HG03108 (cell line): ENCODE data around the gene POFUT1.
A peak's percentile ranks its signal among the peaks of the same experiment; 100 is the strongest.

ENCODE experiments used
- ATAC-seq: cut with Tn5 transposase; IDR thresholded peaks from one replicate; pipeline ENCODE4 v1.9.1; 2021; ENCODE audit warnings: moderate library complexity; ENCODE audit not compliant: unreplicated experiment

Gene POFUT1

DNA sequence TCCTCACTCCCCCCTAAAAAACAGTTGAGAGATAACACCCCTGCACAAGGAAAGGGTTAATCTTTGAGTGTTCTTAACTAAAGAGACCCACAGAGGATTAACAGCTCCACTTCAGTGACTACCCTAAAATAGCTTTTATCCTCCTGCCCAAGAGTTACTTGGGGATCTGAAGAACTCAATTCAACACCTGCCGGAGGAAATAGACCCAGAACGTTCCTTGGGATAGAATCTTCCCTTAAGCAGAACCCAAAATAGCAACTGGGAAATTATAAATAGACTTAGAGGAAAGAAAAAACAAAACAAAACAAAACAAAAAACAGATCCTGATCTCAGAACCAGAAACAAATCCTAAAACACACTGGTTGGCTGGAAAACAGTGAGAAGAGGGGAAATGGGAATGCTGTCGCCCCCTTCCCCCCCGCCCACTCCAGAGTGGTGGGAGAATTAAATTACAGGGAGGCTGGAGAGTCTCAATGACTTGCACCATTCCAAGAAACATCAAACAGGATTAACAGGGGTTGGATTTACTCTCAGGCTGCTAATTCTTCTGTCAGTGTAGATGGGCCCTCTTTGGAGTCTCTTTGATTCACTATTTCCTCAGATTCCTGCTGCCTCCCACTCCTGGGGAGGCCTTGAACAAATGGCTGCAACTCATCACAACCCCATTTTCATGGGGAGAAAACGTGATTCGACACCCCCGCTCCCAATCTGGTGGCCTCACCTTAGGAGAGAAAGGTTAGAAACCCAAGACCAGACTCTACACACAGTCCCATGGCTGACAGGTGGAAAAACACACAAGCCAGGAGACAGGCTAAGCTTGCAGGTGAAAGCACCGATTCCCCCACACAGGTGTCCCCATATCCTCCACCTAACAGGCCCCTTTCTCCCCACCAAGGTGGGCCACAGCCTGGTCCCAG is 1.6 kb upstream of the POFUT1 start:
- no peak for ATAC-seq

DNA sequence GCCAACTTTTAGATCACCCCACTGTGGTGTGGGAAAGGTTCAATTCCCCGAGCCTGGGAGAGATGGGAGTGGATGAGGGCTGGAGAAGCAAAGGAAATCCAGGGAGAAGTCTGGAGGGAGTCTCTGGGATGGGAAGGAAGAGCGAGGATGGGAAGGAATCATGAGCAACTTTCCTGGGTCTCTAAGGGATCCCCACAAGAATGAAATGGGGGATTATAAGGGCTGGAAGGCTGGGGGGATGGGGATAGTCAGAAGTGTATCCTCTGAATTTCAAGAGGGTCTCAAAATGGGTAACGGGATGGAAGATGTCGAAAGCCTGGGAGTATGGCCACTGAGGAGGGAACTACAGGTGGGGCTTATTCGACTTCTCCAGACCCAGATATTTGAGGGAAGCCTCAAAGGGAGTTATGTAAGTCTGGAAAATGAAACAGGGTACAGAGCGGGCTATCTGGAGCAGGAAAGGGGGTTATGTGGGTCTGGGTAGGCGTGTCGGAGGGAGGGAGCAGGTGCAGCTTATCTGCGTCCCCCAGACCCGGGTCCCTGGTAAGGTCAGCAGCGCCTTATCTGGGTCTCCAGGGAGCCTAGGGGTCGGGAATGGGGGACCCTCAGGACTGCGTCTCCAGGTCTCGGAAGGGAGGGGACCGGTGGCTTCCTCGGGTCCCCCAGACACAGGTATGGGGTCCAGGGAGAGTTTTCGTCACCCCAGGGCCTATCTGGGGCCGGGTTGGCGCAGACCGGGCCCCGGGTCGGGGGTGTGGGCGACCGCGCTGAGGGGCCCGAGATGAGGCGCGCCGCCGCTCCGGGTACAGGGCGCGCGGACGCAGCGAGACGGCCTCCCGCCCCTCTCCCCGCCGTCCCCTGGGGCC is 687 bp upstream of the POFUT1 start:
- ATAC-seq, result peak; percentile 10

DNA sequence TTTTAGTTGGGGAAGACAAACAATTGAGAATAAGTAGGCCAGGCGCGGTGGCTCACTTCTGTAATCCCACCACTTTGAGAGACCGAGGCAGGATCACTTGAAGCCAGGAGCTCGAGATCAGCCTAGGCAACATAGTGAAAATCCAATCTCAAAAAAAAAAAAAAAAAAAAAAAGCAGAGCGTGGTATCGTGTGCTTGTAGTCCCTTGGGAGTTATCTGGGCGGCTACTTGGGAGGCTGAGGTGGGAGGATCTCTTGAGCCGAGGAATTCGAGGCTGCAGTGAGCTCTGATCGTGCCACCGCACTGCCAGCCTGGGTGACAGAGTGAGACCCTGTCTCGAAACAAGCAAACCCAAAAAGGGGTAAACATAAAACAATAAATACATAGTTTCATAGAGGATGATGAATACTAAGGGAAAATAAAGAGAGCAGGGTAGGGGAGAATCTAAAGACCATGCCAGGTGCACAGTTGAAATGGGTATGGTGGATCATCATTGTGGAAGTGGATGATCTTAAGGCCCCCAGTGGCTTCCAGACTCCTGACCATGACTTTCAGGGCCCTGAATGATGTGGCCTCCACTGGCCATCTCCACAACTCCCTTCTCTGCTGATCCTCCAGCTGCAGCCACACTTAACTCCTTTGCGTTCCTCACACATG is 947 bp downstream of the POFUT1 start:
- no peak for ATAC-seq

- ATAC-seq, result no peak
Observed at GRCh38 chr20:32209850-32210605, 2.3 kb downstream of the POFUT1 start.

- ATAC-seq, result no peak
Observed at GRCh38 chr20:32213870-32214269, 6.2 kb downstream of the POFUT1 start.

- no peak for ATAC-seq
Observed at GRCh38 chr20:32215147-32215546, 7.5 kb downstream of the POFUT1 start.

- no peak for ATAC-seq
Observed at GRCh38 chr20:32215729-32216128, 8.0 kb downstream of the POFUT1 start.

GRCh38 chr20:32216179-32217142 is 8.8 kb downstream of the POFUT1 start:
- no peak for ATAC-seq

DNA sequence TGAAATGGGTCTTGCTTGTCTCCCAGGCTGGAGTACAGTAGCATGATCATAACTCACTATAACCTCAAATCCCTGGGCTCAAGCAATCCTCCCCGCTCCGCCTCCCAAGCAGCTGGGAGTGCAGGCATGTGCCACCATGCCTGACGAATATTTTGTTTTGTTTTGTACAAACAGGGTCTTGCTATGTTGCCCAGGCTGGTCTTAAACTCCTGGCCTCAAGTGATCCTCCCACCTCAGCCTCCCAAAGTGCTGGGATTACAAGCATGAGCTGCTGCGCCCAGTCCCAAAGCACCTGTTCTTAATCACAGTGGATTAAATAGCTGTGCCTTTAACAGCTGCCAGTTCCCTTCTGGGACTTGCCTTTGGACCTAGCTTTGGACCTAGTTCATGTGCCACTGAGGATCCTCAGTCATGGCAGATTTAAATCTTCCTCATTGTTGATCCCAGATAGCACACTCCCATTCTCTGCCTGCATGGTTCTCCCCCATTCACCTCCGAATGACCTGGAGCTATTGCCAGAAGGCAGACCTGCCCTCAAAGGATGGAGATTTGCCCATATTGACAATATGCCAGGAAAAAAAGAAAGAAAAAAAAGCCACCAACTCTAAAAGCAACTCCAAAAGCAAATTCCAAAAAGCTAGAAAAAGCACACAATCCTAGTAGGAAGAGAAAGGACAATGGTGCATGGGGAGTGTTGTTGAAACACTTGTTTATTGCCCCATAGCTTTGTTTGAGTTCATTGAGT is 10.6 kb downstream of the POFUT1 start:
- no peak for ATAC-seq

- no peak for ATAC-seq
Observed at GRCh38 chr20:32224463-32224862, 16.8 kb downstream of the POFUT1 start.

- no peak for ATAC-seq
Observed at GRCh38 chr20:32226391-32226790, 18.7 kb downstream of the POFUT1 start.

GRCh38 chr20:32227306-32227705 is 19.6 kb downstream of the POFUT1 start:
- no peak for ATAC-seq

GRCh38 chr20:32227744-32228688 is 20.3 kb downstream of the POFUT1 start:
- no peak for ATAC-seq

DNA sequence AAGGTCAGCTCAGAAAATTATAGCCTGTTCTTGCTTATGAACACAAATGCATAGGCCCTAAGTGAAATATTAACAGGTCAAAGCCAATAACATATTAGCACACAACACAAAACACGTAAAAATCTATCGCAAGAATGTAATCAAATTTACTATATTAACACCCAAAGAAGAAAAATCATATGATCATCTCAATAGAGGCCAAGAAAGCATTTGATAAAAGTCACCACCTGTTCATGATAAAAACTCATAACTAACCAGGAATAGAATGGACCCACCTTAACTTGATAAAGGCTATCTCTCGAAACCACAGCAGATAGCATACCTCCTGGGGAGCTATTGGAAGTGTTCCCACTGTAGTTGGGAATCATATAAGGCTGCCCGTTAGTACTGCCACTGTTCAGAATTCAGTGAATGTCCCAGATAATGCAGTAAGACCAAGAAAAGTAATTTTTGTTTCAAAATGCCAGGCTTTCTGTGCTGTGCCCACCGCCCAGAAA is 21.6 kb downstream of the POFUT1 start:
- ATAC-seq, result no peak

GRCh38 chr20:32230707-32231106 is 23.0 kb downstream of the POFUT1 start:
- ATAC-seq, result no peak

DNA sequence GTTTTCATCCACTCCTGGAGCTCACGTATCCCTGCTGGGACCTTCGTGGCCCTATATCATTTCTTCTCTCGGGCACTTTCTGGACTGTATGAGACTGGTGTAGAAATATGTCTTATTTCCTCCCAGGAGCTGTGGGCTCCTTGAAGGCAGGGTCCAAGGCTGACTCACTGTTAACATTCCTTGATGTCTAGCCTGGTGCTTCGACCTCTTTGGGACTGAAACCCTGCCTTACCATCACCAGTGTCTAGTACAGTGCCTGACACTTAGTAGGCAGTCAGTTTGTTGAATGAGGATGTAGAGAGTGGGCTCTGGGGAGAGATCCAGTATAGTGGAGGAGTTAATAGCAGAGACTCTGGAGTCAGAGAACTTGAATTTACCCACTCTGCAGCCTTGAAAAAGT is 23.6 kb downstream of the POFUT1 start:
- no peak for ATAC-seq

- no peak for ATAC-seq
Observed at GRCh38 chr20:32231847-32232246, 24.2 kb downstream of the POFUT1 start.
